GM12891 (cell line): ENCODE results near the gene SLC45A1.
A peak's percentile ranks its signal among the peaks of the same experiment; 100 is the strongest.

Source experiments
- DNase-seq: peaks from one replicate; pipeline ENCODE4 v3.0.0; 2011; ENCODE audit warnings: low spot score; ENCODE audit not compliant: insufficient read length
- FAIRE-seq: peaks from 2 replicates; lab custom pipeline; 2011; peaks lifted over from hg19 to GRCh38; lab: Jason Lieb, UNC
- PAX5 ChIP-seq: IDR thresholded peaks from 2 replicates; pipeline ENCODE4 v1.6.1; 2011; ENCODE audit warnings: low read length, moderate library complexity, mild to moderate bottlenecking; ENCODE audit not compliant: insufficient read depth, severe bottlenecking
- POLR2A ChIP-seq: IDR thresholded peaks from 2 replicates; pipeline ENCODE4 v1.6.1; 2011; ENCODE audit warnings: low read depth, low read length, control low read depth
- POLR2AphosphoS5 ChIP-seq: IDR thresholded peaks from 2 replicates; pipeline ENCODE4 v1.6.1; 2011; ENCODE audit warnings: low read depth, low read length, control low read depth
- POU2F2 ChIP-seq: IDR thresholded peaks from 2 replicates; pipeline ENCODE4 v1.6.1; 2011; ENCODE audit warnings: low read depth, mild to moderate bottlenecking, control low read depth, low read length, moderate library complexity
- SPI1 ChIP-seq: IDR thresholded peaks from 2 replicates; pipeline ENCODE4 v1.6.1; 2011; ENCODE audit warnings: low read depth, low read length, control low read depth
- TAF1 ChIP-seq: IDR thresholded peaks from 2 replicates; pipeline ENCODE4 v1.6.1; 2011; ENCODE audit warnings: low read depth, low read length, control low read depth

The SLC45A1 gene

GRCh38 chr1:8345621-8346415 is 27.9 kb downstream of the SLC45A1 start:
- DNase-seq (no peak), FAIRE-seq (no peak)
- TF ChIP-seq PAX5, result no peak
- TF ChIP-seq POLR2AphosphoS5, result no peak
- no peak for TF ChIP-seq POU2F2
- no peak for TF ChIP-seq SPI1
- no peak for TF ChIP-seq TAF1
- TF ChIP-seq POLR2A, result no peak

GRCh38 chr1:8347635-8348034 is 29.7 kb downstream of the SLC45A1 start:
- no peak for FAIRE-seq
- DNase-seq, result no peak
- TF ChIP-seq SPI1 (no peak), POLR2A (no peak)

- TF ChIP-seq POLR2AphosphoS5, result no peak
- TF ChIP-seq PAX5, result no peak
- no peak for TF ChIP-seq POLR2A
- TF ChIP-seq SPI1, result no peak
- TF ChIP-seq TAF1, result no peak
- TF ChIP-seq POU2F2, result no peak
- FAIRE-seq (no peak), DNase-seq (no peak)
Measured at GRCh38 chr1:8348047-8348776, 30.3 kb downstream of the SLC45A1 start.

- DNase-seq (peak; percentile 95), FAIRE-seq (peak; percentile 89)
- TF ChIP-seq TAF1 (no peak), SPI1 (no peak), PAX5 (no peak), POLR2A (no peak), POLR2AphosphoS5 (no peak), POU2F2 (no peak)
Measured at GRCh38 chr1:8348777-8349472, 31.0 kb downstream of the SLC45A1 start.

- FAIRE-seq, result no peak
- TF ChIP-seq TAF1, result no peak
- TF ChIP-seq PAX5, result no peak
- TF ChIP-seq POLR2AphosphoS5, result no peak
- TF ChIP-seq SPI1, result no peak
- TF ChIP-seq POU2F2, result no peak
- no peak for TF ChIP-seq POLR2A
Measured at GRCh38 chr1:8349473-8349865, 31.6 kb downstream of the SLC45A1 start.

GRCh38 chr1:8349961-8350360 is 32.0 kb downstream of the SLC45A1 start:
- DNase-seq, result no peak
- TF ChIP-seq POU2F2, result no peak
- TF ChIP-seq TAF1, result no peak
- no peak for TF ChIP-seq PAX5
- no peak for TF ChIP-seq SPI1
- TF ChIP-seq POLR2A, result no peak
- no peak for TF ChIP-seq POLR2AphosphoS5
- FAIRE-seq, result no peak

More at GRCh38 chr1:8349473-8349865, 31.6 kb downstream of the SLC45A1 start:
- no peak for DNase-seq

- TF ChIP-seq POLR2AphosphoS5 (no peak), POLR2A (0 out of 2 replicates have a peak, but pooled peaks have one; percentile 30)
- no peak for DNase-seq
- FAIRE-seq, result no peak
Measured at GRCh38 chr1:8350914-8351684, 33.2 kb downstream of the SLC45A1 start.

GRCh38 chr1:8351693-8352470 is 34.0 kb downstream of the SLC45A1 start:
- TF ChIP-seq TAF1 (no peak), POLR2A (no peak), POLR2AphosphoS5 (no peak), POU2F2 (no peak)
- FAIRE-seq (peak; percentile 31), DNase-seq (peak; percentile 52)
